Smooth muscle cell (in vitro differentiated cells): ENCODE data around the gene GRIN1. TPM values are rescaled to one million over a fixed set of nuclear protein-coding genes. Genes with fewer than 3 reads are reported as not detected.

Source experiments
- DNase-seq: peaks from one replicate; lab custom pipeline; 2025; ENCODE audit not compliant: unreplicated experiment; lab: John Stamatoyannopoulos, UW
- H2AFZ ChIP-seq: fragments of 200-600 bp; sonication (generic); 2 replicates; pipeline ENCODE4 v1.6.0; 2016; ENCODE audit warnings: antibody characterized with exemption, low read depth, mild to moderate bottlenecking
- H3F3A ChIP-seq: fragments of 200-600 bp; sonication (generic); 2 replicates; pipeline ENCODE4 v1.6.0; 2017; ENCODE audit warnings: antibody characterized with exemption, low read depth
- H3K27ac ChIP-seq: fragments of 200-600 bp; sonication (generic); 2 replicates; pipeline ENCODE4 v1.5.1; 2016; ENCODE audit warnings: low read depth, mild to moderate bottlenecking
- H3K27me3 ChIP-seq: fragments of 200-600 bp; sonication (generic); 2 replicates; pipeline ENCODE4 v1.6.1; 2016; ENCODE audit warnings: low read depth, mild to moderate bottlenecking
- H3K36me3 ChIP-seq: fragments of 200-600 bp; sonication (generic); 2 replicates; pipeline ENCODE4 v1.5.1; 2016; ENCODE audit warnings: low read depth
- H3K4me1 ChIP-seq: fragments of 200-600 bp; sonication (generic); 2 replicates; pipeline ENCODE4 v1.5.1; 2016; ENCODE audit warnings: low read depth
- H3K4me2 ChIP-seq: fragments of 200-600 bp; sonication (generic); 2 replicates; pipeline ENCODE4 v1.6.0; 2016; ENCODE audit warnings: mild to moderate bottlenecking
- H3K4me3 ChIP-seq: fragments of 200-600 bp; sonication (generic); 2 replicates; pipeline ENCODE4 v1.5.1; 2016; ENCODE audit warnings: mild to moderate bottlenecking
- H3K79me2 ChIP-seq: fragments of 200-600 bp; sonication (generic); 2 replicates; pipeline ENCODE4 v1.6.0; 2016; ENCODE audit warnings: low read depth, mild to moderate bottlenecking
- H3K9ac ChIP-seq: fragments of 200-600 bp; sonication (generic); 2 replicates; pipeline ENCODE4 v1.6.0; 2016; ENCODE audit warnings: low read depth
- H3K9me3 ChIP-seq: fragments of 200-600 bp; sonication (generic); replicated peaks from 2 replicates; pipeline ENCODE4 v1.5.1; 2016; ENCODE audit warnings: low read depth
- H4K20me1 ChIP-seq: fragments of 200-600 bp; sonication (generic); 2 replicates; pipeline ENCODE4 v1.6.0; 2016; ENCODE audit warnings: low read depth
- CTCF ChIP-seq: fragments of 200-600 bp; sonication (generic); IDR thresholded peaks from 2 replicates; pipeline ENCODE4 v1.5.1; 2017; ENCODE audit warnings: borderline replicate concordance, mild to moderate bottlenecking, antibody characterized with exemption; ENCODE audit not compliant: insufficient read depth, poor library complexity, severe bottlenecking
- WGBS: methylation state at CpG from one replicate; pipeline ENCODE4 v1.1.7; 2016; ENCODE audit warnings: low lambda C conversion rate; 5-methylcytosine and 5-hydroxymethylcytosine counted together
- polyA plus RNA-seq: library from polyadenylated mRNA; unstranded; fragments of >200 nt; fragmentation: Nextera tagmentation; extraction: Ambion mirVana; gene quantifications from 2 replicates; pipeline ENCODE4 v1.2.1, GENCODE V29; 2016
- total RNA-seq: library from RNA; depleted of rRNA; stranded (reverse); fragments of >200 nt; gene quantifications from 2 replicates; pipeline ENCODE4 v1.2.3, GENCODE V29; 2014

Gene GRIN1
- total and polyA plus RNA-seq, 2 experiments from 2014 or later: not detected

DNA sequence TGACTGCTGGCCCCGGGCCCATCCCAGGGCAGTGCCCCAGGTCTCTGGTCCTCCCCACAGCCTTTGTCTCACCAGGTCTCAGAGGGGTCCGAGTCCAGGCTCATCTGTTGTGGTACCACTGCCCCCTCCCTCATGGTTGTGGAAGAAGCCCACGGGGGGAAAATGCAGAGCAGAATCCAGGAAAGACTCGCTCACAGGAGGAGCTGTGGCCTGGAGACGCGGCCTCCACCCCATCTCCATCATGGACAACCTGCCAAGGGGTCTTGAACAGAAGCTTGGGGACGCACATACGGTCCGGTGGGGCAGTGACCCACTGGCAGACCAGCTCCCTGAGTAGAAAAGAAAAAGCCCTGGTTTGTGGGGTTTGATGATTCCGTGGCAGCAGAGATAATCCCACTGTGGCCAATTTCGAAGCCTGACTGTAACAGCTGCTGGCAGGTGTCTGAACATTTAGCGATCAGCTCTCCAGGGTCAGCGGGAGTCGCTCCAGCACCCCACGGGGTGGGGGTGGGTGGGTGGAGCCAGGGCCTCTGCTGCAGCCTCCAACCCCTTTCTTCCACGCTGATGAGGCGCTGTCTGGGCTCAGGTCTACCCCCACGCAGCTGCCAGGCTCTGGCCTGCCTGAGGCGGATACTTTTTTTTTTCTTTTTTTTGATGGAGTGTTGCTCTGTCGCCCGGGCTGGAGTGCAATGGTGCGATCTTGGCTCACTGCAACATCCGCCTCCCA lies 1.9 kb upstream of the GRIN1 start:
- Histone ChIP-seq H3K27me3 (peaks cover 72% of the 10 kb centered on the region), H3K27ac (no peak overlapping the region), H3K79me2 (no peaks in the 10 kb centered on the region), H3K9me3 (no peaks in the 10 kb centered on the region), H4K20me1 (no peaks in the 10 kb centered on the region), H3K9ac (no peak overlapping the region), H3K4me3 (no peak overlapping the region), H3K4me2 (no peak overlapping the region), H3F3A (no peaks in the 10 kb centered on the region), H3K36me3 (no peaks in the 10 kb centered on the region), H3K4me1 (no peaks in the 10 kb centered on the region), H2AFZ (no peak overlapping the region)
- DNase-seq: no peak
- no peak for TF ChIP-seq CTCF
- WGBS: 81% methylated on average over 23 of the region's 23 CpGs

- no peaks in the 10 kb centered on the region for H4K20me1 ChIP-seq
- H3K27me3 ChIP-seq: peaks cover 79% of the 10 kb centered on the region
- H3K79me2 ChIP-seq: no peaks in the 10 kb centered on the region
- no peak for TF ChIP-seq CTCF
- no peak overlapping the region for H2AFZ ChIP-seq
- H3K9me3 ChIP-seq: no peaks in the 10 kb centered on the region
- H3K4me3 ChIP-seq: no peak overlapping the region
- no peak overlapping the region for H3K27ac ChIP-seq
- H3K9ac ChIP-seq: no peak overlapping the region
- H3F3A ChIP-seq: no peaks in the 10 kb centered on the region
- H3K4me1 ChIP-seq: no peaks in the 10 kb centered on the region
- H3K36me3 ChIP-seq: no peaks in the 10 kb centered on the region
- no peak for DNase-seq
- 29% methylated on average over 22 of the region's 25 CpGs for WGBS
- H3K4me2 ChIP-seq: no peak overlapping the region
Measured at GRCh38 chr9:137138058-137138721, 764 bp upstream of the GRIN1 start.

DNA sequence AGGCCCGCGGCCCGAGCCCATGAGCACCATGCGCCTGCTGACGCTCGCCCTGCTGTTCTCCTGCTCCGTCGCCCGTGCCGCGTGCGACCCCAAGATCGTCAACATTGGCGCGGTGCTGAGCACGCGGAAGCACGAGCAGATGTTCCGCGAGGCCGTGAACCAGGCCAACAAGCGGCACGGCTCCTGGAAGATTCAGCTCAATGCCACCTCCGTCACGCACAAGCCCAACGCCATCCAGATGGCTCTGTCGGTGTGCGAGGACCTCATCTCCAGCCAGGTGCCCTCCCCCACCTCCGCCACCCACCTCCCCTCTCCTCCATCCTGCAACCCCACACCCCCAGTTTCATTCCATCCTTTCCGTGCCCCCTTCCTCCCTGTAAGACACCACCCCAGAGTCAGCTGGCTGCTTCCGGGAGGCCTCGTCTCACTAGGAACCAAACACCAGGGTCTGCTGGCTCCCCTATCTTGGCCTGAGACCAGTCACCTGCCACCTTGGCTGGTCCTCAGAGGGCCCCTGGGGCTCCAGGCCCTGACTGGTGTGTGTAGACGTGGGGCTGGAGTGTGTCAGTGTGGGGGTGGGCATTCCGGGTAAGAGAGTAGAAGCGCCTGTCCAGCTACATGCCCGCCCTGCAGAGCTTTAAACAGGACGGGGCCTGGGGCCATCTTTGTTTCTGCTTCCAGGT lies 655 bp downstream of the GRIN1 start:
- Histone ChIP-seq H3K36me3 (no peaks in the 10 kb centered on the region), H3K9me3 (no peaks in the 10 kb centered on the region), H2AFZ (no peak overlapping the region), H3K79me2 (no peaks in the 10 kb centered on the region), H4K20me1 (no peaks in the 10 kb centered on the region), H3K9ac (no peak overlapping the region), H3K4me2 (no peak overlapping the region), H3K4me3 (no peak overlapping the region), H3K4me1 (no peaks in the 10 kb centered on the region), H3K27me3 (peaks cover 79% of the 10 kb centered on the region), H3F3A (no peaks in the 10 kb centered on the region), H3K27ac (no peak overlapping the region)
- no peak for DNase-seq
- 44% methylated on average over 35 of the region's 37 CpGs for WGBS
- TF ChIP-seq CTCF: no peak
